Upper lobe of left lung (tissue), 6 donors: Measurements from ENCODE around the gene HS3ST6. TPM values are rescaled to one million over a fixed set of nuclear protein-coding genes. Genes with fewer than 3 reads are reported as not detected.

ENCODE experiments used
- ATAC-seq, 2 donors: fragments of 200-7000 bp; cut with Tn5 transposase; one replicate each; pipeline ENCODE4 v1.9.1; 2022; ENCODE audit warnings: mild to moderate bottlenecking in 2 of 2, moderate library complexity in 2 of 2; ENCODE audit not compliant: low FRiP score in 2 of 2
- DNase-seq, 2 donors: peaks; one replicate each; pipeline ENCODE4 v3.0.0-alpha.2; 2019 to 2020
- H3K27ac ChIP-seq, 4 donors: fragments of 200-600 bp; sonication (generic); one replicate each; pipeline ENCODE4 v1.5.1; 2016 to 2019
- H3K27me3 ChIP-seq, 4 donors: fragments of 200-600 bp; sonication (generic); one replicate each; pipeline ENCODE4 v1.5.1; 2017 to 2019
- H3K36me3 ChIP-seq, 4 donors: fragments of 200-600 bp; sonication (generic); one replicate each; pipeline ENCODE4 v1.5.1; 2016 to 2019
- H3K4me1 ChIP-seq, 4 donors: fragments of 200-600 bp; sonication (generic); one replicate each; pipeline ENCODE4 v1.5.1; 2018 to 2019
- H3K4me3 ChIP-seq, 4 donors: fragments of 200-600 bp; sonication (generic); one replicate each; pipeline ENCODE4 v1.5.1; 2017 to 2019; ENCODE audit warnings: mild to moderate bottlenecking in 2 of 4, moderate library complexity in 1 of 4
- H3K9me3 ChIP-seq, 4 donors: fragments of 200-600 bp; sonication (generic); one replicate each; pipeline ENCODE4 v1.5.1; 2018 to 2019
- CTCF ChIP-seq, 6 experiments: fragments of 450-650 bp in 4 of 6; fragments of 200-600 bp in 2 of 6; sonication (generic) in 2 of 6; IDR thresholded peaks; one replicate each; pipeline ENCODE4 v1.5.1; 2016 to 2019; ENCODE audit warnings: antibody characterized with exemption in 6 of 6
- EP300 ChIP-seq, 4 donors: sonication (generic); formaldehyde crosslinking; IDR thresholded peaks; one replicate each; pipeline ENCODE4 v1.5.1; 2017; ENCODE audit warnings: antibody characterized with exemption in 4 of 4, control low read depth in 2 of 4
- POLR2A ChIP-seq, 4 donors: fragments of 450-650 bp; IDR thresholded peaks; one replicate each; pipeline ENCODE4 v1.5.1; 2016 to 2017; ENCODE audit warnings: antibody characterized with exemption in 4 of 4, mild to moderate bottlenecking in 2 of 4
- POLR2AphosphoS5 ChIP-seq, 2 donors: sonication (generic); formaldehyde crosslinking; IDR thresholded peaks; one replicate each; pipeline ENCODE4 v1.5.1; 2017; ENCODE audit warnings: antibody characterized with exemption in 2 of 2
- WGBS, 2 donors: methylation state at CpG; one replicate each; pipeline ENCODE4 v1.1.5; 2017 to 2018; 5-methylcytosine and 5-hydroxymethylcytosine counted together
- total RNA-seq, 6 donors: library from RNA; depleted of rRNA in 4 of 6; stranded (reverse); fragments of >200 nt in 4 of 6; gene quantifications; one replicate each; pipeline versions ENCODE4 v1.1.0 to v1.2.1, GENCODE V29; 2016 to 2021
- donor health status: DM: no; HTN: no; CAD: no; lungs with moderate emphysema.
- donor health status: DM: no; HTN: yes; CAD: no; lungs with severe emphysema.

HS3ST6 gene
- total RNA-seq, 6 donors from 2014 or later: 0.44 to 4.0 (median 0.95) TPM; not detected in 2

- peaks cover 5 to 25% (median 16%) of the 10 kb centered on the region in 4 donors for H3K4me1 ChIP-seq
- no peak overlapping the region for H3K4me3 ChIP-seq
- H3K27ac ChIP-seq: peak overlapping the region in 1 of 4 donors; percentile 52
- WGBS, 2 donors: 29 to 40% methylated on average over 7 to 10 of the region's 15 CpGs
- TF ChIP-seq EP300 (IDR thresholded peaks at IDR 0.05) (no peak), POLR2A (IDR thresholded peaks at IDR 0.05) (no peak), CTCF (IDR thresholded peaks at IDR 0.05) (no peak), POLR2AphosphoS5 (IDR thresholded peaks at IDR 0.05) (no peak)
- H3K27me3 ChIP-seq: peaks cover 0 to 22% (median 13%) of the 10 kb centered on the region in 4 donors
- ATAC-seq (no peak), DNase-seq (peak in 1 of 2 donors; percentile 68)
- no peaks in the 10 kb centered on the region for H3K9me3 ChIP-seq
- no peaks in the 10 kb centered on the region for H3K36me3 ChIP-seq
Measured at GRCh38 chr16:1914084-1914608, 4.1 kb downstream of the HS3ST6 start.

GRCh38 chr16:1913327-1914083 is 4.7 kb downstream of the HS3ST6 start:
- TF ChIP-seq EP300 (IDR thresholded peaks at IDR 0.05) (no peak), CTCF (IDR thresholded peaks at IDR 0.05) (no peak), POLR2AphosphoS5 (IDR thresholded peaks at IDR 0.05) (no peak), POLR2A (IDR thresholded peaks at IDR 0.05) (peak in 1 of 4 donors; percentile 42)
- Histone ChIP-seq H3K4me1 (peaks cover 3 to 22% (median 13%) of the 10 kb centered on the region in 4 donors), H3K4me3 (no peak overlapping the region), H3K9me3 (no peaks in the 10 kb centered on the region), H3K27me3 (peaks cover 0 to 16% (median 7%) of the 10 kb centered on the region in 4 donors), H3K27ac (peak overlapping the region in 2 of 4 donors; percentile 39 to 52), H3K36me3 (no peaks in the 10 kb centered on the region)
- peak in 1 of 2 donors; percentile 88 for DNase-seq
- ATAC-seq: peak in 1 of 2 donors; percentile 81
- WGBS, 2 donors: 40 to 49% methylated on average over 2 to 18 of the region's 21 CpGs

GRCh38 chr16:1912215-1912543 is 6.0 kb downstream of the HS3ST6 start:
- DNase-seq (peak in 1 of 2 donors; percentile 76), ATAC-seq (no peak)
- no peak for TF ChIP-seq EP300 (IDR thresholded peaks at IDR 0.05)
- TF ChIP-seq CTCF (IDR thresholded peaks at IDR 0.05): no peak
- no peak for TF ChIP-seq POLR2A (IDR thresholded peaks at IDR 0.05)
- no peak for TF ChIP-seq POLR2AphosphoS5 (IDR thresholded peaks at IDR 0.05)
- H3K9me3 ChIP-seq: no peaks in the 10 kb centered on the region
- no peak overlapping the region for H3K27ac ChIP-seq
- H3K4me1 ChIP-seq: peaks cover 0 to 14% (median 7%) of the 10 kb centered on the region in 4 donors
- WGBS, 2 donors: 77 to 84% methylated on average over 11 to 15 of the region's 17 CpGs
- no peak overlapping the region for H3K4me3 ChIP-seq
- H3K36me3 ChIP-seq: no peaks in the 10 kb centered on the region
- H3K27me3 ChIP-seq: peaks cover 0 to 2% (median 1%) of the 10 kb centered on the region in 4 donors

GRCh38 chr16:1911467-1912214 is 6.6 kb downstream of the HS3ST6 start:
- peak in 1 of 2 donors; percentile 82 for DNase-seq
- H3K36me3 ChIP-seq: no peaks in the 10 kb centered on the region
- H3K4me1 ChIP-seq: peaks cover 0 to 14% (median 7%) of the 10 kb centered on the region in 4 donors
- TF ChIP-seq CTCF (IDR thresholded peaks at IDR 0.05) (no peak), EP300 (IDR thresholded peaks at IDR 0.05) (no peak), POLR2A (IDR thresholded peaks at IDR 0.05) (no peak), POLR2AphosphoS5 (IDR thresholded peaks at IDR 0.05) (no peak)
- WGBS, 2 donors: 84 to 89% methylated on average over 39 to 59 of the region's 59 CpGs
- H3K9me3 ChIP-seq: no peaks in the 10 kb centered on the region
- no peak overlapping the region for H3K27ac ChIP-seq
- ATAC-seq: no peak
- H3K4me3 ChIP-seq: no peak overlapping the region
- H3K27me3 ChIP-seq: no peaks in the 10 kb centered on the region
